T-helper 9 cell (primary cell): ENCODE data around the gene ATP5F1D.
"Not testable (repeated sequence)": the region's sequence is repeated elsewhere in the genome, so short reads cannot be mapped to it uniquely, and the experiment has no call there.

Source experiments
- DNase-seq: peaks from one replicate; pipeline ENCODE4 v3.0.0-alpha.2; 2020
- total RNA-seq, 2 donors: gene quantifications; one replicate each; lab custom pipeline; 2026; lab: John Stamatoyannopoulos, UW

The ATP5F1D gene
- total RNA-seq: 19.5 to 41.3 reads per million in 2 donors

GRCh38 chr19:1241417-1242095 lies at the start of gene ATP5F1D:
Gene ATP5F1D, plus strand, starts transcription at chr19:1241751. Its CDS starts 100 bp downstream, at chr19:1241851.
- peak; percentile 83 for DNase-seq

GRCh38 chr19:1199531-1199930 lies 42.0 kb upstream of the ATP5F1D start:
- no peak for DNase-seq

- DNase-seq: not testable (repeated sequence)
These were observed 40.9 kb upstream of the ATP5F1D start for GRCh38 chr19:1200614-1201013.

GRCh38 chr19:1205114-1206099 lies 36.1 kb upstream of the ATP5F1D start, which contains the start of gene STK11:
Gene STK11, plus strand, starts transcription at chr19:1205778. Its CDS starts 1,136 bp downstream, at chr19:1206914.
- DNase-seq: peak; percentile 98

GRCh38 chr19:1206150-1206863 lies 35.2 kb upstream of the ATP5F1D start:
- no peak for DNase-seq

GRCh38 chr19:1206864-1207450 lies 34.6 kb upstream of the ATP5F1D start:
- no peak for DNase-seq

- DNase-seq: not testable (repeated sequence)
These were observed 32.7 kb upstream of the ATP5F1D start for GRCh38 chr19:1208830-1209229.

GRCh38 chr19:1210227-1210538 lies 31.4 kb upstream of the ATP5F1D start:
- DNase-seq: no peak

GRCh38 chr19:1211494-1212234 lies 29.9 kb upstream of the ATP5F1D start:
- DNase-seq: no peak

- DNase-seq: peak; percentile 44
These were observed 27.9 kb upstream of the ATP5F1D start for GRCh38 chr19:1213391-1214286.

- no peak for DNase-seq
These were observed 27.2 kb upstream of the ATP5F1D start for GRCh38 chr19:1214299-1214861.

GRCh38 chr19:1214862-1215731 lies 26.5 kb upstream of the ATP5F1D start:
- DNase-seq: no peak

GRCh38 chr19:1216756-1217155 lies 24.8 kb upstream of the ATP5F1D start:
- DNase-seq: no peak

- no peak for DNase-seq
These were observed 24.2 kb upstream of the ATP5F1D start for GRCh38 chr19:1217366-1217765.

- DNase-seq: no peak
These were observed 22.6 kb upstream of the ATP5F1D start for GRCh38 chr19:1218751-1219567.

- no peak for DNase-seq
These were observed 21.6 kb upstream of the ATP5F1D start for GRCh38 chr19:1219786-1220476.

GRCh38 chr19:1220477-1220930 lies 21.0 kb upstream of the ATP5F1D start:
- DNase-seq: no peak
